GM21717 (cell line): ENCODE results near the gene CDC34.

Experiments used
- ATAC-seq: cut with Tn5 transposase; IDR thresholded peaks from one replicate; pipeline ENCODE4 v1.9.1; 2021; ENCODE audit warnings: mild to moderate bottlenecking, moderate library complexity; ENCODE audit not compliant: unreplicated experiment

Gene CDC34

DNA sequence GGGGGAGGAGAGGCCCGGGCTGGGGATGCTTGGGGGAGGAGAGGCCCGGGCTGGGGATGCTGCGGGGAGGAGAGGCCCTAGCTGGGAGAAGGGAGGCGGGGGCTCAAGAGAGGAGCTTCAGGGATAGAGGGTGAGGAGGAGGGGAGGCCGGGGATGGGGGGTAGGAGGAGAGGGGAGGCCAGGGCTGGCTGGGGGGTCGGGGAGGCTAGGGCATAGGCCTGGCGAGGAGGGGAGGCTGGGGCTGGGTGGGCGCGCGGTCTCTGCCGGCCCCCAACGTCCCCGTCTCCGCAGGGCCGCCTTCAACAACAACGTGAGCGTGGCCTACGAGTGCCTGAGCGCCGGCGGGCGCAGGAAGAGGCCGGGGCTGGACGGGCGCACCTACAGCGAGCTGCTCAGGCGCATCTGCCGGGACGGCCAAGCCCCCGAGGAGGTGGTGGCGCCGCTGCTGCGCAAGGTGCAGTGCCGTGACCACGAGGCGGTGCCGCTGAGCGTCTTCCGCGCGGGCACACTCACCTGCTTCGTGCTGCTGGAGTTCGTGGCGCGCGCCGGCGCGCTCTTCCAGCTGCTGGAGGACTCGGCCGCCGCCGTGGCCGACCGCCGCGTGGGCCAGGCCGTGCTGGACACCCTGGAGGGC lies 12.8 kb upstream of the CDC34 start:
- ATAC-seq, result no peak

DNA sequence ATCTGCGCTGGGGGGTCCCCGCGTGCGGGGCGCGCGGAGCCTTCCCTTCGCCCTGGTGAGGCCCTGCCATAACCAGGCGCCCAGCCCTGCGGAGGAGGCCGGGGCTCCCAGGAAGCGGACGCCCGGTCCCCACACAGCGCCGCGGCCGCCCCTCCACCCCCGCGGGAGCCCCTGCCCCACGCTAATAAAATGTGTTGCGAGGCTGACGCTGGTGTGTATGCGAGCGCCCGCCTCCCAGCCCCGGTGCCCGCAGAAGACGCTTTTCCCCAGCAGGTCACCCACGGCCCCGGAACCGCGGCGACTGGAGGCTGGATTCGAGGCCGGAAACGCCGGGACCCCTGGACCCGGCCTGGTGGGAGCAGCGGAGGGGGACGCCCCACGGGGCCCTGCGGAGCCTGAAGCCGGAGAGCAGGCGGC lies 12.1 kb upstream of the CDC34 start:
- ATAC-seq, result no peak

DNA sequence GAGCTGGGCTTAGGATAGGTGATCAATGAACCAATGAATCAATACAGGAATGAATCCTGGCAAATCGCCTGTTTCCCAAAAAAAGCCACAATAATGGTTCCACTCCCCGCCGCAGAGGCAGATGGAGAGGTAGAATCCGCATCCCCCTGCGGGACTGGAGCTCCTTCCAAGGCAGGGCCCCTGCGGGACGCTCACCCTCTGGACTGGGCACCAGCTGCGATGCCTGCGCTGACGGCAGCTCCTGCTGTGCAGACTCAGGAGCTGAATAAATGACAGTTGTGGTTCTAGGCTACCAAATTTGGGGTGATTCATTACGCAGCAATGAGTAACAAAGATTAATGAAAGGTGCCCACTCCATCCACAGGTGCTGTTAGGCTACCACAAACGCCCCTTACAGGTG lies 8.8 kb upstream of the CDC34 start:
- no peak for ATAC-seq

DNA sequence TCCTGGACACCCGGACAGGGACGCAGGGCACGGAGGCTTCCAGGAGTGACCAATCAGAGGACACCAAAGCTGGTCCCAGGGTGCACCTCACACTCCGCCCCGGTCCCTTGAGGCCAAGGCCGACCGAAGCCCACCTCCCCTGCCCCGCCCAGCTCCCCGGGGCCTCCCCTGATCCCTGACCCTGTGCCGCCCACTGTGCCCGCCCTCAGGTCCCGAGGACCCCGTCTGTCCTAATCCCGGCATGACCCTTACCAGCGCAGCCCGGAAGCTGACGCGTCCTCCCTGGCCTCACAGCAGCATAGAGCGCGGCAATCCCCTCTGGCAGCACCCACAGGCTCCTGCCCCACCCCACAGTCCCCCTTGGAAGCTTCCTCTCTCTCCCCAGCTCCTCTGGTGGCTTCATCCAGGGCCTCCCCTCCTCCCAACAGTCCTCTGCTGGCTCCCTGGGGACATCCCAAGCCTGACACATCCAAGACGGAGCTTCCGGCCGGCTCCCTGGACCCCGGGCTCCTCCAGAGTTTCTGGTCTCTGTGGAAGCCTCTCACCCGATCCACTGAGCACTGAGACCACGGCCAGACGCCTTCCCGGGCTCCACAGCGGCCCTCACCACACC lies 7.4 kb upstream of the CDC34 start:
- ATAC-seq, result no peak

DNA sequence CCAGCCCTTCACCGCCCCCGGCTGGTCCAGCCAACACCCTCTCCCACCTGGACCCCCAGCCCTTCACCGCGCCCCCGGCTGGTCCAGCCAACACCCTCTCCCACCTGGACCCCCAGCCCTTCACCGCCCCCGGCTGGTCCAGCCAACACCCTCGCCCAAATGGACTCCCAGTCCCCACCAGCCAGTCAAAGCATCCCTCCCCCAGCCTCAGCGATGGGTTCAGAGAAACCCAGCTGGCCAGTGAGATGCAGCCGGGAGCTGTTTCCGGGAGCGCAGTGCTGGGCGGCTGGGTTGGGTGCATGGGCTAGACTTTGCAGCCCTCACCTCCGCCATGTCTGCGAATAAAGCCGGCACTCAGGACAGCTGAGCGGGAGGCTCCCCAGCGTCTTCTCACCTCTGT lies 6.5 kb upstream of the CDC34 start:
- ATAC-seq, result no peak

DNA sequence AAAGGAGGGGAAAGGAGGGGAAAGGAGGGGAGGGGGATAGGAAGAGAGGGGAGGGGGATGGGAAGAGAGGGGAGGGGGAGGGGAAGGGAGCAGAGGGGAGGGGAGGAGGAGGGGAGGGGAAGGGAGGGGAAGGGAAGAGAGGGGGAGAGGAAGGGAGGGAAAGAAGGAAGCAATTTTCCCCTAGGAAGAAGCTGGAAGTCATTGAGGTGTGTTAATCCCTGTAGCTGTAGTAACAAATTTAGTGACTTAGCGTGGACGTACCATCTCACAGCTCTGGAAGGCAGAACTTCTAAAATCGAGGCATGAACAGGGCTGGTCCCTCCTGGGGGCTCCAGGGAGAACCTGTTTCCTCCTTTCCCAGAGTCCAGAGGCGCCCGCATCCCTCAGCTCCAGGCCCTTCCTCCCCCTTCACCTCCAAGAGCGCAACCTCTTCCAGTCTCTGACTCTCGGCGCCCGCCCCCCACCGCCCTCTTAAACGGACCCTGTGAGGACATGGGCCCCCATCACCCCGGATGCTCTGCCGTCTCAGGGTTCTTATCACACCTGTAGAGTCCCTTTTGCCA lies 5.6 kb upstream of the CDC34 start:
- no peak for ATAC-seq

DNA sequence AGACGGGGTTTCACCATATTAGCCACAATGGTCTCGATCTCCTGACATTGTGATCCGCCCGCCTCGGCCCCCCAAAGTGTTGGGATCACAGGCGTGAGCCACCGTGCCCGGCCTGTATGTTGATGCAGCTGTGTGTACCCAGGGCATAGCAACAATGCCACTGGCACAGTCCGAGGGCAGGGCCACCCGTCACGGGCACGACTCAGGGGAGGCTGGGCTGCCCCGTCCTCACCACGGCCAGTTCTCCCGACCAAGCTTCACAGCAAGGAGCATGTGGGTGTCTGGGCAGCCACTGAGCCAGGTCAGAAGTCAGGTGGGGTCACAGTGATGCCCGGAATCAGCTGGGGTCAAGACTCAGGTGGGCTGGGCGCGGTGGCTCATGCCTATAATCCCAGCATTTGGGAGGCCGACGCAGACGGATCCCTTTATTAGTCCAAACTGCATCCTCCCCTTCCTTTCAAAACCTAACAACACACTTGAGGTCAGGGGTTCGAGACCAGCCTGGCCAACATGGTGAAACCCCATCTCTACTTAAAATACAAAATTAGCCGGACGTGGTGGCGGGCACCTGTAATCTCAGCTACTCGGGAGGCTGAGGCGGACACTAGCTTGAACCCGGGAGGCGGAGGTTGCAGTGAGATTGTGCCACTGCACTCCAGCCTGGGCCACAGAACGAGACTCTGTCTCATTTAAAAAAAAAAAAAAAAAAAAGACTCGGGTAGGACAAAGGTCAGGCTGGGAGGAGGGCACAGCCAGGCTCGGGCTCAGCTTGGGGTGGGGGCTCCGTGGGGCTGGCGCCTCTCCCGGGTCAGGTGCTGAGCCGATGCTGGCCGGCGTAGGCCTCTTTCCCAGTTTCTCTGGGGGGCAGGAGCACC lies 1.2 kb upstream of the CDC34 start:
- ATAC-seq, result no peak

DNA sequence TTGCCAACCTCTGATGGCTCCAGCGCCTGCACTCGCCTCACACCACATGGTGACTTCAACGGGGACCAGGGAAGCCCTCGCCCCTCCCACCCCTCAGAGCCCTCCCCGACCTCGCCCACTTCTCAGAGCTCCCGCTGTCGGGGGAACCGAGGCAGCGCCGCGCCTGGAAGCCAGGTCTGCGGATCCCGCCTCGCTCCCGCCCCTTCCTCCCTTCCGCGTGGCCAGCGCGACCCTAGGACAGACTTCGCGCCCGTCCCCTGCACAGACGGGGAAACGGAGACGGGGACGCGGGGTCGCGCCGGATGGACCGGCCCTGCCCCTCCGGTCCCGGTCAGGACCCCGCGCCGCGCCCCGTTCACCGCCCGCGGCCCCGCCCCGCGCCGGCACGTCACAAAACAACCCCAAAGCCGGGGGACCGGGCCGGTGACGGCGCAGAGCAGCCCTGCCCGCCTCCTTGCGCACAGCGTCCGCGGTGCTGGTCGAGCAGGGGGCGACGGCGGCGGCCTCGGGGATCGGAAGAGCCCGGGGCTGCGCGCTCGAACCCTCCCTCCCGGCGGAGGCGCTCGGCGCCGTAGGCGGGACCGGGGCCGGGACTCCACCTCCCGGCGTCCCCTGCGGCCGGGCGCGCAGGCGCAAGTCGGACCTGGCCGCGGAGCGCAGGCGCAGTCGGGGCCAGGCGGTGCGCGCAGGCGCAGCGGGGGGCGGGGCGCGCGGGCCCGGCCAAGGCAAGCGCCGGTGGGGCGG lies 379 bp upstream of the CDC34 start:
- ATAC-seq, result peak; percentile 37

DNA sequence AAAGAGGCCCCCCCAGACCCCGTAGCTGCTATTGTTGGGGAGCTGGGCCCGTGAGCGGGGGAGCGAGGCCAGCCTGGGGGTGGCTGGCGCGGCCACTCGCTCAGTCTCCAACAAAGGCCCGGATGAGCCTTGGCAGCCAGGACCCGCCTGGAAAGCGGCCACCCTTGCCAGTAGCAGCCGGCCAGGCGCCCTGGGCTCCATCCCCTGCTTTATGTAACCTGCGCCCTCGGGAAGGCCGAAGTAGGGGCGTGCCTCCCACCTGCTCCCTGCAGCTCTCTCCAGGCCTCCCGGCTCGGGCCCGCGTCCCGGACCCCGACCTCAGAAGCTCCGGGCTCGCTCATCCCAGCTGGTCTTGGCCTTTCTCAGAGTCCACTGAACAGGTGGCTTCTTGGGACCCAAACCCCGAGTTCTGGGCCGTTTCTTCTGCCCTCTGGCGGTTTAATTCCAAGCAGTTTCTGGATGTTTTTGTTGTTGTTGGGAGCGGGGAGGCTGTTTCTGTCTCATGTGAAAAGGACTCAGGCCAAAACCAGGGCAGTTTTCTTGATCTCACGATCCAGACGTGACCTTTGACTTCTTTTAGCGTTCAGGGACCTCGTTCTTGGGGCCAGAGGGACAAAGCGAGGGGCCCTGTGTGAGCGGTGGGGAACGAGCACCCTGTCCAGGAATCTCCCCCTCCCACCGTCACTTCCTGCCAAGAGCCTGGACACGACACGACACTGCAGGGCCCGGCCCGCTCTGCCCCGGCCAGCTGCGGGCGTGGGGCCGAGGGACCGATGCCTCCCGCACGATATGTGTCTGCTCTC lies 1.2 kb downstream of the CDC34 start:
- ATAC-seq, result peak; percentile 4

DNA sequence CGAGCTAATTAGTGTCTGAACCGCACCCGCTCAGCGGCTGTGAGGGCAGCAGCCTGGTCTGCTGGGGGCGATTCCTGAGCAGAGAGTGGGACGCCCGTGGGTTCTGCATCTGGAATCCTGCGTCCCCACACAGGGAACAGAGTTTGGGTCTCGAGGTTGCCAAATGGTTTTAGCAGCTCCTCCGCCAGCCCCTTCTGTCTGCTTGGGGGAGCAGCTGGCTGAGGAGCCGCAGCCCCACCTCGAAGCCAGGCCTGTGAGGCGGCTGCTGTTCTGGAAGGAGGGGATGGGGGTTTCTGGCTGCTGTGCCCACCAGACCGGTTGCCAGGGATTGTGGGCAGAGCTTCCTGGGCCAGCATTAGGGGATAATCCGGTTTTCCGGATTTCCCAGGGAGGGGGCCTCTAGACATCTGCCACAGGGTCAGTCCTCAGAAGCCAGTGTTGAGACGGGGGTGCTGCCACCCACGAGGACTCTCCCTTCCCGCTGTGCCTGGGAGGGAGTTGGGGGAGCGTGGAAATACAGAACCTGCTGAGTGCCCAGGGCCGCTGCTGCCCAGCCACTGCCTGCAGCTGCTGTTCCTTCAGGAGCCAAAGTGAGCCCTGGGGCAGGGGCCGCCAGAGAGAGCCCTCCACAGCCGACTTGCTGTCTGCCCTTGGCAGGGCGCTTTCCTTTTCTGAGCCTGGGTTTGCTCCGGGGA lies 2.0 kb downstream of the CDC34 start:
- no peak for ATAC-seq

DNA sequence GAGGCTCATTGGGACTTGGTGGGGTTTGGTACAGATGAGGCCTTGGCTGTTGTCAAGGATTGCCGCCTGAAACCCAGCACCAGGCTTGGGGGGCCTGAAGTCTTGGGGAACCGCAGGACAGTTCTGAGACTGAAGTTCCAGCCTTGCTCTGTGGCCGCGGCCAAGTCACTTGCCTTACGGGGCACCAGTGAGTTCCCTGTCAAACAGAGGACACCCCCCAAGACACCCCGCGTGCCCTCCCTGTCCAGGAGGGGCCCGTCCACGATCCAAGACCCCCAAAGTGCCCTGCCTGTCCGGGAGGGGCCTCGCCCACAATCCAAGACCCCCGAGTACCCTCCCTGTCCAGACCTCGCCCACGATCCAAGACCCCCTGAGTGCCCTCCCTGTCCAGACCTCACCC lies 2.5 kb downstream of the CDC34 start:
- no peak for ATAC-seq

DNA sequence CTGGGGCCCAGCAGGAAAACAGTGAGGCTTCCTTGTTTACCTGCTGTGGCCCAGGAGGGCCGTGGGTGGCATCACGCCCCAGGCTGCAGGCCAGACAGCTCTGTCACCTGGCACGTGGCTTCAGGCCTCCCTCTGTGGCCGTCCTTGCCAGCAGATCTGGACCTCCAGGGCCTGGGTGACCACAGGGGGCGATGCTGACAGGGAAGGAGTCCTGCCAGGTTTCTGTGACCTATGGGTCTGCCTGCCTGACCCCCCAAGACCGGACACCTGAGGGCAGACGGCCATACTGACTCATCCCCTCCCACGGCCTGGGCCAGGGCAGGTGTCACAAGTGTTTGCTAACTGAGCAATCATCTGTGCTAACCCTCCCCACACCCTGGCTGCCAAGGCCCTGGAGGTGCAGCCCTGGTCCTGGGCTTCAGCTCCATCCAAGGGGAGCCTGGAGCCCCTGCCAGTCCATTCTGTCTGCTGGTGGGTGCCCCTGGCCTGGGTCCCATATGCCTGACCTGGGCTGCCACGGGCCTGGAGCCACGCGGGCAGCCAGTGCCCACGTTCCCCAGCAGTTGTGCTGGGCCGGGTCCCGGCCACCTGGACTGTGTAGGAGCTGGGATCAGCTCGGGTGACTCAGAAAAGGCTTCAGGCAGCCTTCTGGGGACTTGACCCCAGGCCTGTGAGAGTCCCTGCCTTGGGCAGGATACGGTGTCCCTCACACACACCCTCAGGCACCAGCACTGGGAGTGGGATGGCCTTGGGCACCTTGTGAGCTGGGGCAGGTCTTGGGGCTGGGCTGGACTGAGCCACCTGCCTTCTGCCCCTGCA lies 3.7 kb downstream of the CDC34 start:
- ATAC-seq, result no peak

DNA sequence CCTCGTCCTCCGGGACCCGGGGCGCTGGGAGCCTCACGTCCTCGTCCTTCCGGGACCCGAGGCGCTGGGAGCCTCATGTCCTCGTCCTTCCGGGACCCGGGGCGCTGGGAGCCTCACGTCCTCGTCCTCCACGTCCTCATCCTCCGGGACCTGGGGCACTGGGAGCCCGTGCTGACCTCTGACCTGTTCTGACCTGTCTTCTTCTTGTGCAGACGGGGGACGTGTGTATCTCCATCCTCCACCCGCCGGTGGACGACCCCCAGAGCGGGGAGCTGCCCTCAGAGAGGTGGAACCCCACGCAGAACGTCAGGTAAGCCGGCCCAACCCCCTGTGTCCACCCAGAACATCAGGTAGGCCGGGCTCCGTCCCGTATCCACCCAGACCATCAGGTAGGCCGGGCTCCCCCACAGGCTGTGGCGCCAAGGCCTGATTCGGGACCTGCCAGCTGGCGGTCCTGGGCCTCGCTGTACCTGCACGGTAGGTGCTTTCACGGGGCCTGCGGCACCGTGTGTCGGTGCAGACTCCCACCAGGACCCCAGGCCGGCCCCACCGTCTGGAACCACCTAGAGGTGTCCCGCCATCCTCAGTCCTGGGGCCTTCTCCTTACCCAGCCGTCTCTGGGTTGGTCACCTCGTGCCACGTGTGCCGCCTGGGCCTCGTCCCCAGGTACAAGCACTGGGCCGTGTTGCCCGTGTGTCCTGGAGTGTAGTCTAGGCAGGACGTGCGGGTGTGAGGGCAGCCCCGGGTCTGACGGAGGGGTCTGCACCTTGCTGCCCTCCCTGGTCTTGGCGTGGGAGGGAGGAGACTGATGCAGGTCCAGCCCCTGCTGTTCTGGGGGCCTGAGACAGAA lies 4.7 kb downstream of the CDC34 start:
- ATAC-seq, result no peak

DNA sequence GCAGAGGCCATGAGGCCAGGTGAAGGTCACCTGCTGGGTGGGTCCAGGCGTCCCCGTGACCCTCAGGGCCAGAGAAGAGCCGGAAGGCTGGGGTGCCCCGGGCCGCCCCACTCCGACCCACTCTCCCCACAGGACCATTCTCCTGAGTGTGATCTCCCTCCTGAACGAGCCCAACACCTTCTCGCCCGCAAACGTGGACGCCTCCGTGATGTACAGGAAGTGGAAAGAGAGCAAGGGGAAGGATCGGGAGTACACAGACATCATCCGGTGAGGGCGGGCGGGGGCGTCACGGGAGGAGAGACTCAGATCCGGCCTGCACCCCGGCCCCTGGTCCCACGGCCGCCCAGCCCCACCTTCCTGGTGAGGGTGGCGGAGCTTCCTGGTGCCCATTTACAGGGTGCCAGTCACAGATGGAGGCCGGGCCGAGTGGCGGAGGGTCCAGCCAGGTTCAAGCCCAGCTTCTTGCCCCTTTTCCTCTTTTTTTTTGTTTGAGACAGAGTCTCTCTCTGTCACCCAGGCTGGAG lies 5.4 kb downstream of the CDC34 start:
- no peak for ATAC-seq

DNA sequence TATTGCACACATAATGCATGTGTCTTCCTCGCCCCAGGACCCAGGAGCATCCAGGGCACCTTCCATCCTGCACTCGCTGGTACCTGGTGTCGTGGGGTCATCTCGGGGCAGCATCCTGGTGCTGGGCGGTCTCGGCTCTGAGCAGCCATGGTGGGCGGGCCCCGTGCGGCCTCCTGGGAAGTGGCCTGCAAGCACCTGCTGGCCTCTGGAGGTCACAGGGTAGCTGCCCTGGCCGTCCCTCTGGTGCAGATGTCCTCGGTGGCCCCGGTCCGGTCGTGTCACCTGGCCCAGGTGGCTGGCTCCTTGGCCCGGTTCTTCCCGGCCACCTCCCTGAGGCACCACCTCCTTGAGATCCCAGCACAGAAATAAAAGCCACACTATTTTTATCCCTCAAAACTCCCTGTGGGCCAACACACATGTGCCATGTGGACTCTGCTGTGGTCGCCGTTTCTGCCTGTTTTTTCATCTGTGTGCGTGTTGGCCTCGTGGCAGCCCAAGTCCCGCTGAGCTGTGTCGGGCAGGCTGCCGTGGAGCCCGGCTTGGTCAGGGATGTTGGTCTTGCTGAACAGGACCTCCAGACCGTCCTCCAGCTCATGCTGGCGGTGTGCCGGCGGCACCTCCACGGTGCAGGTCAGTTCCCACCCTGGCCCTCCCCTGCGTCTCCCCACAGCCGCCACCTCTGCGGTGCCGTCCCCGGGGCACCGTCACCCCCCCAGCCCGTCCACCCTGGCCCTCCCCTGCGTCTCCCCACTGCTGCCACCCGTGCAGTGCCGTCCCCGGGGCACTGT lies 7.3 kb downstream of the CDC34 start:
- ATAC-seq, result no peak

DNA sequence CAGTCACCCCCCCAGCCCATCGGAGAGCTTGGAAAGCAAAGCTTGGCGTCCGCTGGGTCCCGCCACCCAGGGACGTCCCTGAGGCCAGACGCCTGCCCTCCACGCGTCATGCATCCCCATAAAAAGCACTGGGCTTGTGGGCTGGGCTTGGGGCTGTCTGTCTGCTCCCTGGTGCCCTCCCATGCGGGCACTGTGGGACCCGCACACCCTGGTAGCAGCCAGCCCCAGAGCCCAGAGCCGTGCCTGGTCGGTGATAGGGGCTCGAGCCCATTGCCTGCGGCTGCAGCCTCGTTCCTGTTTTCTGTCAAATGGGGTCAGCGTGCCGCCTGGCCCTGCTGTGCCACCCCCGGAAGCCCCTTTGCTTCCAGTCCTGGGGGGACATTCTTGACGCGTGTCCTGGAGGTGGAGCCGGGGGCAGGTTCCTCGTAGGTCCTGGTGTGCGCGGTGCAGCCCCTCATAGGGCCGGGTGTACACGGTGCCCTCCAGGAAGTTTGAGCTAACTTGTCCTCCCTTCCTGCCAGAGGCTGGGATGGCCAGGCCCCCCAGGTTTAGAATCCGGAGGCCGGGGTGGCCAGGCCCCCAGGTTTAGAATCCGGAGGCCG lies 8.0 kb downstream of the CDC34 start:
- ATAC-seq, result no peak
